Activated CD8-positive, alpha-beta T cell treated with anti-CD3 and anti-CD28 coated beads, Interleukin-2, amount 10 ng/mL, durations not matched to agents 7 days and 5 days (primary cell): Measurements from ENCODE around the gene HSPA9. TPM values are rescaled to one million over a fixed set of nuclear protein-coding genes. Genes with fewer than 3 reads are reported as not detected.

ENCODE experiments used
- total RNA-seq, 2 experiments: library from RNA; stranded (reverse); gene quantifications; one replicate each; pipeline ENCODE4 v1.2.3, GENCODE V29; 2021

The HSPA9 gene
- total RNA-seq, 2 experiments from 2014 or later = 214 to 216 TPM

Other genes starting within 250 kb of the HSPA9 start
- gene CDC25C, start 243.6 kb downstream of the HSPA9 start, total RNA-seq = 10 to 100 TPM; 15.0 to 18.3 TPM
- gene FAM53C, start 237.1 kb downstream of the HSPA9 start, total RNA-seq = 10 to 100 TPM; 26.9 to 29.9 TPM
- 10 to 100 TPM; 53.1 to 55.0 TPM for gene KDM3B, start 222.7 kb downstream of the HSPA9 start, total RNA-seq
- gene REEP2, start 136.3 kb downstream of the HSPA9 start, total RNA-seq = 1 to 10 TPM in 1 of 2 experiments, under 1 TPM in 1; 0.68 to 1.1 TPM
- gene EGR1, start 109.9 kb downstream of the HSPA9 start, total RNA-seq = 10 to 100 TPM in 1 of 2 experiments, 1 to 10 TPM in 1; 8.9 to 10.1 TPM
- 10 to 100 TPM; 92.7 to 93.3 TPM for gene ETF1, start 32.2 kb downstream of the HSPA9 start, total RNA-seq
- 10 to 100 TPM; 22.4 to 22.9 TPM for gene CTNNA1, start 178.0 kb upstream of the HSPA9 start, total RNA-seq